NCI-H446 (cell line): ENCODE measurements around the gene C11orf42.

ENCODE experiments used
- DNase-seq, 2 experiments: peaks; one replicate each; lab custom pipeline; 2025; lab: John Stamatoyannopoulos, UW

Gene C11orf42

GRCh38 chr11:6205366-6205765, at the start of gene C11orf42:
C11orf42 (plus strand) TSS chr11:6205557; CDS start chr11:6205616, 59 bp downstream.
- no peak for DNase-seq

- no peak for DNase-seq
Measured at GRCh38 chr11:6156628-6157359, 48.6 kb upstream of the C11orf42 start.

GRCh38 chr11:6170226-6170625, 35.1 kb upstream of the C11orf42 start, which contains the start of gene OR52B2:
OR52B2 (minus strand) TSS chr11:6170326; CDS start chr11:6170326, 0 bp downstream.
- no peak for DNase-seq

- no peak for DNase-seq
Measured at GRCh38 chr11:6175440-6175839, 29.9 kb upstream of the C11orf42 start.

- DNase-seq: no peak
Measured at GRCh38 chr11:6191742-6192141, 13.6 kb upstream of the C11orf42 start.

GRCh38 chr11:6194065-6194581, 11.2 kb upstream of the C11orf42 start:
- DNase-seq: no peak

- no peak for DNase-seq
Measured at GRCh38 chr11:6196396-6196795, 9.0 kb upstream of the C11orf42 start.

GRCh38 chr11:6197466-6198200, 7.7 kb upstream of the C11orf42 start:
- DNase-seq: no peak

- no peak for DNase-seq
Measured at GRCh38 chr11:6199174-6199810, 6.1 kb upstream of the C11orf42 start, which contains the start of gene OR52W1. OR52W1 (plus strand) TSS chr11:6199224; CDS start chr11:6199224, 0 bp downstream.

- no peak for DNase-seq
Measured at GRCh38 chr11:6200975-6201374, 4.4 kb upstream of the C11orf42 start.

- DNase-seq: no peak
Measured at GRCh38 chr11:6201481-6201880, 3.9 kb upstream of the C11orf42 start.

GRCh38 chr11:6202041-6202440, 3.3 kb upstream of the C11orf42 start:
- no peak for DNase-seq

GRCh38 chr11:6203327-6203726, 2.0 kb upstream of the C11orf42 start:
- DNase-seq: no peak

GRCh38 chr11:6204706-6205105, 651 bp upstream of the C11orf42 start:
- no peak for DNase-seq

GRCh38 chr11:6206456-6207180, 1.3 kb downstream of the C11orf42 start:
- DNase-seq: no peak

GRCh38 chr11:6209801-6210200, 4.4 kb downstream of the C11orf42 start:
- no peak for DNase-seq

GRCh38 chr11:6210274-6210955, 5.1 kb downstream of the C11orf42 start:
- no peak for DNase-seq

- no peak for DNase-seq
Measured at GRCh38 chr11:6214530-6214929, 9.2 kb downstream of the C11orf42 start.

GRCh38 chr11:6216501-6216900, 11.1 kb downstream of the C11orf42 start:
- DNase-seq: no peak

- DNase-seq: no peak
Measured at GRCh38 chr11:6217722-6218121, 12.4 kb downstream of the C11orf42 start.

GRCh38 chr11:6219359-6219758, 14.0 kb downstream of the C11orf42 start:
- DNase-seq: no peak
